Natural killer cell (primary cell): ENCODE data around the gene KLK12. TPM values are rescaled to one million over a fixed set of nuclear protein-coding genes. Genes with fewer than 3 reads are reported as not detected.

Source experiments
- ATAC-seq, 3 donors: fragments of 150-1000 bp in 2 of 3; fragments of 200-7000 bp in 1 of 3; cut with Tn5 transposase; 1 replicate in 1 of 3; 2 replicates in 2 of 3; pipeline ENCODE4 v1.10.0; 2021; ENCODE audit warnings: mild to moderate bottlenecking in 2 of 3, moderate library complexity in 2 of 3
- DNase-seq, 2 donors: peaks; one replicate each; pipeline versions ENCODE4 v3.0.0 to v3.0.0-alpha.2; 2013 to 2021; ENCODE audit warnings: mixed read lengths in 1 of 2
- H3K27ac ChIP-seq: one replicate; pipeline ENCODE4 v1.5.1; 2013; ENCODE audit warnings: mild to moderate bottlenecking, low read length
- H3K27me3 ChIP-seq: one replicate; pipeline ENCODE4 v1.6.1; 2013; ENCODE audit warnings: low read length; ENCODE audit not compliant: control insufficient read depth, insufficient read depth
- H3K36me3 ChIP-seq: one replicate; pipeline ENCODE4 v1.6.1; 2013; ENCODE audit warnings: low read length; ENCODE audit not compliant: control insufficient read depth, insufficient read depth
- H3K4me1 ChIP-seq: one replicate; pipeline ENCODE4 v1.6.1; 2013; ENCODE audit warnings: low read length; ENCODE audit not compliant: control insufficient read depth, insufficient read depth
- H3K4me3 ChIP-seq: one replicate; pipeline ENCODE4 v1.5.1; 2013; ENCODE audit warnings: low read length
- H3K9me3 ChIP-seq: one replicate; pipeline ENCODE4 v1.6.1; 2013; ENCODE audit warnings: low read length; ENCODE audit not compliant: control insufficient read depth, insufficient read depth
- H3K27ac Mint-ChIP-seq, 2 donors: one replicate each; pipeline ENCODE4 v1.8.0; 2022; ENCODE audit warnings: mild to moderate bottlenecking in 2 of 2, mixed read lengths in 2 of 2, moderate library complexity in 1 of 2
- H3K27me3 Mint-ChIP-seq, 2 donors: one replicate each; pipeline ENCODE4 v1.8.0; 2022; ENCODE audit warnings: low read depth in 2 of 2, mixed read lengths in 2 of 2
- H3K36me3 Mint-ChIP-seq: one replicate; pipeline ENCODE4 v1.8.0; 2022; ENCODE audit warnings: mixed read lengths
- H3K4me1 Mint-ChIP-seq, 2 donors: one replicate each; pipeline ENCODE4 v1.8.0; 2022; ENCODE audit warnings: mixed read lengths in 2 of 2
- H3K4me3 Mint-ChIP-seq: one replicate; pipeline ENCODE4 v1.8.0; 2022; ENCODE audit warnings: mild to moderate bottlenecking, moderate library complexity, mixed read lengths
- H3K9me3 Mint-ChIP-seq, 2 donors: one replicate each; pipeline ENCODE4 v1.8.0; 2022; ENCODE audit warnings: mixed read lengths in 2 of 2
- WGBS: methylation state at CpG from one replicate; pipeline ENCODE4 v1.1.7; 2013; ENCODE audit warnings: missing lambda C conversion rate; ENCODE audit not compliant: insufficient coverage; 5-methylcytosine and 5-hydroxymethylcytosine counted together
- intact Hi-C: fragments of 100-400 bp; cut with micrococcal nuclease; formaldehyde crosslinking; loops from one replicate; pipeline ENCODE4 v1.14.2; 2022
- total RNA-seq, 4 donors: library from RNA; stranded (reverse); fragments of 120-200 nt in 1 of 4; gene quantifications; one replicate each; pipeline versions ENCODE4 v1.2.3 to v1.2.4, GENCODE V29; 2013 to 2022
- TF ChIP-seq, protein P1 (sequence below): fragments of 200-600 bp; IDR thresholded peaks from one replicate; pipeline ENCODE4 v1.8.0; 2022; ENCODE audit warnings: antibody characterized with exemption

Gene KLK12
- total RNA-seq, 3 donors from 2014 or later (not counting 1 experiment from before 2014, with no cell fraction given) = not detected

DNA sequence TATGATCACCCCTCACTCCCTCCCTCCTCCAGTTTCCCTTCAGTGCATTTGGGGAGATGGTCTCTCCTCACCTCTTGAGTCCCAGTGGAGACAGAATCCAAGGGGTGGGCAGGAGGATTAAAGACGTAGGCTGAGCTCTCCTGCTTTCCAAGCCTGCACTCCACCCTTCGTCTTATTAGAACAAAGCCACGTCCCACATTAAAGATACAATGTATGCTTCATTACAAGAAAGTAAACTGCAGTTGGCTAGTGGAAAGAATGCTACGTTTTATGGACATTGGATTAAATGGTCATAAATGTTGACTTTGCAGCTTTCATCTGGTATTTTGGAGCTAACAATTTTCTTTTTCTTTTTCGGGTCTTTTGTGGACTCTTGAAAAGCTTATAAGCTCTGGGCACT, 6.9 kb downstream of the KLK12 start:
- H3K27ac ChIP-seq = no peak overlapping the region
- H3K27ac Mint-ChIP-seq = no peak overlapping the region
- no peaks in the 10 kb centered on the region for H3K4me1 Mint-ChIP-seq
- intact Hi-C loops = no loop called here
- no peaks in the 10 kb centered on the region for H3K9me3 Mint-ChIP-seq
- no peaks in the 10 kb centered on the region for H3K9me3 ChIP-seq
- H3K4me1 ChIP-seq = no peaks in the 10 kb centered on the region
- TF ChIP-seq, protein P1, sequence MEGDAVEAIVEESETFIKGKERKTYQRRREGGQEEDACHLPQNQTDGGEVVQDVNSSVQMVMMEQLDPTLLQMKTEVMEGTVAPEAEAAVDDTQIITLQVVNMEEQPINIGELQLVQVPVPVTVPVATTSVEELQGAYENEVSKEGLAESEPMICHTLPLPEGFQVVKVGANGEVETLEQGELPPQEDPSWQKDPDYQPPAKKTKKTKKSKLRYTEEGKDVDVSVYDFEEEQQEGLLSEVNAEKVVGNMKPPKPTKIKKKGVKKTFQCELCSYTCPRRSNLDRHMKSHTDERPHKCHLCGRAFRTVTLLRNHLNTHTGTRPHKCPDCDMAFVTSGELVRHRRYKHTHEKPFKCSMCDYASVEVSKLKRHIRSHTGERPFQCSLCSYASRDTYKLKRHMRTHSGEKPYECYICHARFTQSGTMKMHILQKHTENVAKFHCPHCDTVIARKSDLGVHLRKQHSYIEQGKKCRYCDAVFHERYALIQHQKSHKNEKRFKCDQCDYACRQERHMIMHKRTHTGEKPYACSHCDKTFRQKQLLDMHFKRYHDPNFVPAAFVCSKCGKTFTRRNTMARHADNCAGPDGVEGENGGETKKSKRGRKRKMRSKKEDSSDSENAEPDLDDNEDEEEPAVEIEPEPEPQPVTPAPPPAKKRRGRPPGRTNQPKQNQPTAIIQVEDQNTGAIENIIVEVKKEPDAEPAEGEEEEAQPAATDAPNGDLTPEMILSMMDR = no peak
- peaks cover 7 to 30% of the 10 kb centered on the region in 2 donors for H3K27me3 Mint-ChIP-seq
- no peak overlapping the region for H3K4me3 Mint-ChIP-seq
- DNase-seq (no peak), ATAC-seq (no peak)
- H3K4me3 ChIP-seq = no peak overlapping the region
- 76% methylated on average over 2 of the region's 5 CpGs for WGBS
- H3K27me3 ChIP-seq = peaks cover 5% of the 10 kb centered on the region
- H3K36me3 ChIP-seq = no peaks in the 10 kb centered on the region
- H3K36me3 Mint-ChIP-seq = no peaks in the 10 kb centered on the region

DNA sequence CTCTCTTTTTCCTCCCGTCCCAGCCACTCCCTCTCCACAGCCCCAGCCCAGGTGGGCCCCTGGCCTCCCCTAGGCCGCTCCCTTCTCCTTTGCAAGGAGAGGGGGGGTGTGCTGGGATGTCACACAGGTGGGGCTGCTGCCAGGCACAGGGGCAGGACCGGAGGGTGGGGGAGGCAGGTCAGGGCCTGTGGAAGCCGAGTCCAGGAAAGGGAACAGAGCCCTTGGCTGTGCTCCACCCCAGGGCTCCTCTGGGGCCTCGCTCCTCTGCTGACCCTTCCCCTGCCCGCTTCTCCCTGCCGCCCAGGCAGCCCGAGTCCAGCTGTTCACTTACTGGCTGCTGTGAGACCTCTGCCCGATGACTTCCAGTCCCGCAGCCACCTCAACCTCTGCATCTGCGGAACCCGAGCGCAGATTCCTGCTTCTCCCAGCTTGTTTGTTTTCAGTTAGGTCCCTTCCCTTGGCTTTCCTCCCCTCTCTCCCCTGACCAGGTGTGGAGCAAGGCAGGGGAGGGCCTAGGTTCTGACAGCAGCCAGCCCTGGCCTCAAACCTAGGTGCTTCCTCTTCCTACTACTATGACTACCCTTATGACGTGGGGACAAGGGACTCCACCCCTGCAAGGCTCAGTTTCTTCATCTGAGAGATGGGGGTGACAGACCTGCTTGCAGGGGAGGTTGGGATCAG, 7.5 kb downstream of the KLK12 start:
- no peaks in the 10 kb centered on the region for H3K36me3 Mint-ChIP-seq
- H3K9me3 Mint-ChIP-seq = no peaks in the 10 kb centered on the region
- 60% methylated on average over 13 of the region's 14 CpGs for WGBS
- no peak overlapping the region for H3K27ac Mint-ChIP-seq
- TF ChIP-seq, protein P1 = no peak
- Histone ChIP-seq H3K4me3 (no peak overlapping the region), H3K4me1 (no peaks in the 10 kb centered on the region), H3K36me3 (no peaks in the 10 kb centered on the region), H3K9me3 (no peaks in the 10 kb centered on the region), H3K27ac (no peak overlapping the region), H3K27me3 (peaks cover 5% of the 10 kb centered on the region)
- DNase-seq (no peak), ATAC-seq (no peak)
- H3K4me1 Mint-ChIP-seq = no peaks in the 10 kb centered on the region
- H3K27me3 Mint-ChIP-seq = peaks cover 7 to 35% of the 10 kb centered on the region in 2 donors
- no peak overlapping the region for H3K4me3 Mint-ChIP-seq
- intact Hi-C loops = no loop called here

DNA sequence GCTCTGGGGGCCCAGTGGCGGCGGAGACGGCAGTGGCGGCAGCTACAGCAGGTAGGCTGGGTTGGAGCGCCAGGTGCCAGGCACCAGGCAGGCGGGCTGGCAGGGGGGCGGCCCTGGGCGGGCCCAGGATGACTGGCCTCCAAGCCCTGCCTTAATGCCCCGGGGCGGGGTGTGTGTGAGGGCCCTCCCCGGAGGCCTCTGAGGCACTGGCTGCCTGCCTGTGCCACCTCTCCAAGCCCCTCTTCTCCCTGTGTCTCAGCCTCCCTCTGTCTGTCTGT, 8.3 kb downstream of the KLK12 start, which contains the start of gene KLK11:
KLK11 (minus strand) TSS at position 63 of the 278 bp plus-strand sequence. CDS start 985 bp downstream, outside the sequence.
- no peak for DNase-seq
- TF ChIP-seq, protein P1 = no peak
- H3K4me1 ChIP-seq = no peaks in the 10 kb centered on the region
- H3K27ac ChIP-seq = no peak within 1 kb of the TSS
- 83% methylated on average over 11 of the region's 11 CpGs for WGBS
- Mint-ChIP-seq H3K36me3 (no peaks in the 10 kb centered on the region), H3K4me3 (no peak within 1 kb of the TSS), H3K27ac (no peak within 1 kb of the TSS), H3K4me1 (no peaks in the 10 kb centered on the region), H3K9me3 (no peaks in the 10 kb centered on the region), H3K27me3 (peaks cover 7 to 32% of the 10 kb centered on the region in 2 donors)
- peaks cover 5% of the 10 kb centered on the region for H3K27me3 ChIP-seq
- intact Hi-C loops = no loop called here
- H3K36me3 ChIP-seq = no peaks in the 10 kb centered on the region
- no peak for ATAC-seq
- H3K9me3 ChIP-seq = no peaks in the 10 kb centered on the region
- no peak within 1 kb of the TSS for H3K4me3 ChIP-seq
